ENCODE measurements around the gene LTB4R2. TPM values are rescaled to one million over a fixed set of nuclear protein-coding genes. Genes with fewer than 3 reads are reported as not detected.

Gene LTB4R2
- total and polyA plus RNA-seq, 2 experiments from 2014 or later: 0.40 to 12.6 TPM

DNA sequence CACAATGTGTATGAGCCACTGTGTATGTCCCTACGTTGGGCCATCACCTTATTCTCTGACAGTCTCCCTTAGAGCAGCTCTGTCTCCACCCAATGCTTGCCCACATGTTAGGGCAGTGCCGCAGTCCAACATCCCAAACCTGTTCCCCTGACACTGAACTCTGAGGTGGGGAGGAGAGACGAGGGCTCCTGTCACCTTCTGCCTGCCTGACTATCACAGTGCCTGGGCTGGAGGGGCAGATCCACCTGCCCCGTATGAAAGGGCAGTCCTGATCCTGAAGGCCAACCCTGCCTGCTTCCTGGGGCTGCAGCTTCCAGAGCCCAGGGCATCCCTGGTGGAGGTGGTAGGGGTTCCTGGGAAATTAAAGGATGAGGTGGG is 49.2 kb upstream of the LTB4R2 start (continued):
- TF ChIP-seq, protein P1, sequence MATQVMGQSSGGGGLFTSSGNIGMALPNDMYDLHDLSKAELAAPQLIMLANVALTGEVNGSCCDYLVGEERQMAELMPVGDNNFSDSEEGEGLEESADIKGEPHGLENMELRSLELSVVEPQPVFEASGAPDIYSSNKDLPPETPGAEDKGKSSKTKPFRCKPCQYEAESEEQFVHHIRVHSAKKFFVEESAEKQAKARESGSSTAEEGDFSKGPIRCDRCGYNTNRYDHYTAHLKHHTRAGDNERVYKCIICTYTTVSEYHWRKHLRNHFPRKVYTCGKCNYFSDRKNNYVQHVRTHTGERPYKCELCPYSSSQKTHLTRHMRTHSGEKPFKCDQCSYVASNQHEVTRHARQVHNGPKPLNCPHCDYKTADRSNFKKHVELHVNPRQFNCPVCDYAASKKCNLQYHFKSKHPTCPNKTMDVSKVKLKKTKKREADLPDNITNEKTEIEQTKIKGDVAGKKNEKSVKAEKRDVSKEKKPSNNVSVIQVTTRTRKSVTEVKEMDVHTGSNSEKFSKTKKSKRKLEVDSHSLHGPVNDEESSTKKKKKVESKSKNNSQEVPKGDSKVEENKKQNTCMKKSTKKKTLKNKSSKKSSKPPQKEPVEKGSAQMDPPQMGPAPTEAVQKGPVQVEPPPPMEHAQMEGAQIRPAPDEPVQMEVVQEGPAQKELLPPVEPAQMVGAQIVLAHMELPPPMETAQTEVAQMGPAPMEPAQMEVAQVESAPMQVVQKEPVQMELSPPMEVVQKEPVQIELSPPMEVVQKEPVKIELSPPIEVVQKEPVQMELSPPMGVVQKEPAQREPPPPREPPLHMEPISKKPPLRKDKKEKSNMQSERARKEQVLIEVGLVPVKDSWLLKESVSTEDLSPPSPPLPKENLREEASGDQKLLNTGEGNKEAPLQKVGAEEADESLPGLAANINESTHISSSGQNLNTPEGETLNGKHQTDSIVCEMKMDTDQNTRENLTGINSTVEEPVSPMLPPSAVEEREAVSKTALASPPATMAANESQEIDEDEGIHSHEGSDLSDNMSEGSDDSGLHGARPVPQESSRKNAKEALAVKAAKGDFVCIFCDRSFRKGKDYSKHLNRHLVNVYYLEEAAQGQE (IDR thresholded peaks at IDR 0.05; ENCODE audit: unreplicated experiment): no peak

DNA sequence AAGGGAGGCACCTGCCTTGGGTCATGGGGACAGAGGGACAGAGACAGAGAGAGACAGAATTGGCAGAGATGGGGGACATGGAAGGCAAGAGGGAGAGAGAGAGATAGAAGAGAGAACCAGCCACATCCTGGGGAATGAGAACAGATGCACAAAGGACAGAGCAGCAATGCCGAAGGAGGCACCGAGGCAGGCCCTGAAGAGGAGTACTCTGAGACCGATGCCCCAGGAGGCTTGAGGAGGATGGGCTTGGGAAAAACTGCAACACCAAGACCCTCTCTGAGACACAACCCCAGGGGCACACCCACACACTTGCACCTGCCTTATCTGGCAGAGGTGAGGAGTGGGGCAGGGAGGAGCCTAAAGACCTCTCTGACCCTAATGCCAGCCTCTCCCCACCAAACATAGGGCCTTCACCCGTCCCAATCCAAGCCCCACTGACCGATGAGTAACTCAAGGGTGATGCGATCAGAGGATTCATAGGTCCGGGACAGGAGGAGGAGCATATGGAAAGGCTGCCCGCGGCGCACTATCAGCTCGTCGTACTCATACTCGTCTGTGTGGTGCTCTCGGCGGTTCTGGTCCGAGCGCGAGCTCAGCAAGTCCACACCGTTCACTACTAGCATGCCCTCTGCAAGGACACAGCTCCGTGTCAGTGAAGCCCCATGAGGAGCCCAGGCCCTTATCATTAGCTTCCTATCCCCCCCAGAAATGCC is 48.5 kb upstream of the LTB4R2 start:
- TF ChIP-seq, protein P2, sequence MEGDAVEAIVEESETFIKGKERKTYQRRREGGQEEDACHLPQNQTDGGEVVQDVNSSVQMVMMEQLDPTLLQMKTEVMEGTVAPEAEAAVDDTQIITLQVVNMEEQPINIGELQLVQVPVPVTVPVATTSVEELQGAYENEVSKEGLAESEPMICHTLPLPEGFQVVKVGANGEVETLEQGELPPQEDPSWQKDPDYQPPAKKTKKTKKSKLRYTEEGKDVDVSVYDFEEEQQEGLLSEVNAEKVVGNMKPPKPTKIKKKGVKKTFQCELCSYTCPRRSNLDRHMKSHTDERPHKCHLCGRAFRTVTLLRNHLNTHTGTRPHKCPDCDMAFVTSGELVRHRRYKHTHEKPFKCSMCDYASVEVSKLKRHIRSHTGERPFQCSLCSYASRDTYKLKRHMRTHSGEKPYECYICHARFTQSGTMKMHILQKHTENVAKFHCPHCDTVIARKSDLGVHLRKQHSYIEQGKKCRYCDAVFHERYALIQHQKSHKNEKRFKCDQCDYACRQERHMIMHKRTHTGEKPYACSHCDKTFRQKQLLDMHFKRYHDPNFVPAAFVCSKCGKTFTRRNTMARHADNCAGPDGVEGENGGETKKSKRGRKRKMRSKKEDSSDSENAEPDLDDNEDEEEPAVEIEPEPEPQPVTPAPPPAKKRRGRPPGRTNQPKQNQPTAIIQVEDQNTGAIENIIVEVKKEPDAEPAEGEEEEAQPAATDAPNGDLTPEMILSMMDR (conservative IDR thresholded peaks at IDR 0.05; ENCODE audit: low read depth in 2 of 2): no peak
- TF ChIP-seq NANOG (IDR thresholded peaks at IDR 0.05; ENCODE audit: borderline replicate concordance): no peak
- TF ChIP-seq, protein P3, sequence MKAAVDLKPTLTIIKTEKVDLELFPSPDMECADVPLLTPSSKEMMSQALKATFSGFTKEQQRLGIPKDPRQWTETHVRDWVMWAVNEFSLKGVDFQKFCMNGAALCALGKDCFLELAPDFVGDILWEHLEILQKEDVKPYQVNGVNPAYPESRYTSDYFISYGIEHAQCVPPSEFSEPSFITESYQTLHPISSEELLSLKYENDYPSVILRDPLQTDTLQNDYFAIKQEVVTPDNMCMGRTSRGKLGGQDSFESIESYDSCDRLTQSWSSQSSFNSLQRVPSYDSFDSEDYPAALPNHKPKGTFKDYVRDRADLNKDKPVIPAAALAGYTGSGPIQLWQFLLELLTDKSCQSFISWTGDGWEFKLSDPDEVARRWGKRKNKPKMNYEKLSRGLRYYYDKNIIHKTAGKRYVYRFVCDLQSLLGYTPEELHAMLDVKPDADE (IDR thresholded peaks at IDR 0.05): no peak
- no peak for TF ChIP-seq POLR2AphosphoS5 (IDR thresholded peaks at IDR 0.05; ENCODE audit: low read depth)
- no peak for TF ChIP-seq STAT1 (IDR thresholded peaks at IDR 0.05; ENCODE audit: unreplicated experiment)
- TF ChIP-seq EZH2phosphoT487 (IDR thresholded peaks at IDR 0.05; ENCODE audit: unreplicated experiment): no peak
- TF ChIP-seq, protein P1 (IDR thresholded peaks at IDR 0.05; ENCODE audit: unreplicated experiment): no peak
- Mint-ChIP-seq H3K36me3 (ENCODE audit: low read depth) (no peaks in the 10 kb centered on the region), H3K9me3 (no peaks in the 10 kb centered on the region), H3K27ac (no peak overlapping the region), H3K27me3 (ENCODE audit: insufficient read depth, low read depth, poor library complexity) (peaks cover 15% of the 10 kb centered on the region), H3K4me1 (peaks cover 7% of the 10 kb centered on the region; the same call in 2 of the 3 replicates), H3K4me3 (no peak overlapping the region)
- ATAC-seq (no peak), DNase-seq (ENCODE audit: low spot score) (no peak)
- H3K36me3 ChIP-seq (ENCODE audit: insufficient read depth): no peaks in the 10 kb centered on the region
- H3K4me3 ChIP-seq: no peak overlapping the region
- no peak overlapping the region for H2AFZ ChIP-seq
- H3K79me2 ChIP-seq (replicated peaks; ENCODE audit: insufficient read depth): no peaks in the 10 kb centered on the region
- H3K4me2 ChIP-seq: no peak overlapping the region
- H3K27me3 ChIP-seq (ENCODE audit: insufficient read depth): no peaks in the 10 kb centered on the region
- no peaks in the 10 kb centered on the region for H3F3A ChIP-seq (replicated peaks; ENCODE audit: low read depth)
- H3K4me1 ChIP-seq (ENCODE audit: insufficient read depth): no peaks in the 10 kb centered on the region
- no peaks in the 10 kb centered on the region for H3K9me2 ChIP-seq (ENCODE audit: insufficient read depth)
- H3K27ac ChIP-seq (ENCODE audit: low read depth): no peak overlapping the region
- no peaks in the 10 kb centered on the region for H4K20me1 ChIP-seq (replicated peaks; ENCODE audit: insufficient read depth)

Data from GM23338 (cell line).